HL-60/S4 treated with phorbol 12-myristate 13-acetate at 8.2 ng/mL for 4 days and 3 days (cell line): ENCODE data around the gene ARPIN.

Source experiments
- in situ Hi-C: fragments of 300-500 bp; cut with MboI; formaldehyde crosslinking; loops from 2 replicates; pipeline ENCODE4 v1.15.0; 2022; ENCODE audit warnings: low sequenced_read_pairs

The ARPIN gene

DNA sequence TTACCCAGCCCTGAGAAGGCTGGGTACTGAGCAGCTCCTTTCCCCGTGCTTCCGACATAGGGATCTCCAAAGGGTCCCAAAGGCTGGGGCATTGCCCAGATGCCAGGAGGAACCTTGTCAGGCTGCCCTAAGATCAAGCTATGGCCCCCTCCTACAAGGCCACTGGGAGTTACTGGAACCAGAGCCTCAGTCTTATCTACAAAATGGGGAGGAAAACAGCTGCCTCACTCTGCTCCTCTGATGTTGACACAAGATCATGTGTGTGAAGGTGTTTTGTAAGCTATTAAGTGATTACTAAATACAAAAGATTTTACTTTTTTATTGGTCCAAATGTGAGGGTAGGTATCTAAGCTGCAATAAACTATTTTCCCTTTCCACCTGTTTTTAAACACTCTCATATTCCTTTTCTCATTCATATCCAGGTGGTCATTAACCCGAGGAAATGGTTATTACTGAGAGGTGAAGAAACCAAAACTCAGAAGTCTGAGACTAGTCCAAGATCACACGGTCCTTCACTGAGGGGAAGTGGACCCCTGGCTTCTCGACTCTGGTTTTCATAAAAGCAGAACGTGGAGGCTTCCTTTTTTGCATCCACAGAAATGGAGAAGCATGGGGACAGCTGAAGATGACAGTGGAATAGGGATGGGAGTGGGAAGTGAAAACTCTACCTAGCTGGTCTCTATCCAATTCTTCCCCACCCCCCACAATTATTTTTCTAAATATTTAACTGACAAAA lies 1.7 kb downstream of the ARPIN start:
- in situ Hi-C loops: no loop called here

DNA sequence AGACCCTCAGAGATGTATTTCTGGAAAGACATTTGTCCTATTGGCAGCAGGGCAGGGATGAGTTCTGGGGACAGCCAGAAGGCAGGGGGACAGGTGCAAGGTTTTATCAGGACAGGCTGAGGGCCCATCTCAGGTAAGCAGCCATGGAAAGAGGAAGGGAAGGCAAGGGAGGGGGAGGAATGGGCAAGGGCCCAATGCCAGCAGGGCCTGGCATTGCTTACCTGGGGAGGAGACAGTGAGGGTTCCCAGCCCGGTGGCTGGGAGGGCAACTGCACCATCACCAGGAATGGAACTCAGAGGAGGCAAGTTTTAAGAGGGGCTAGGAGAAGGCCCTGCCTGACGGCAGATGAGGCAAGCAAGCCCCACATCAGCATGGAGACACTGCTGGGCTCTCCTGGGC lies 3.1 kb downstream of the ARPIN start:
- in situ Hi-C loops: no loop called here

- in situ Hi-C loops: no loop called here
These were observed 4.5 kb downstream of the ARPIN start for GRCh38 chr15:89908226-89908625.

DNA sequence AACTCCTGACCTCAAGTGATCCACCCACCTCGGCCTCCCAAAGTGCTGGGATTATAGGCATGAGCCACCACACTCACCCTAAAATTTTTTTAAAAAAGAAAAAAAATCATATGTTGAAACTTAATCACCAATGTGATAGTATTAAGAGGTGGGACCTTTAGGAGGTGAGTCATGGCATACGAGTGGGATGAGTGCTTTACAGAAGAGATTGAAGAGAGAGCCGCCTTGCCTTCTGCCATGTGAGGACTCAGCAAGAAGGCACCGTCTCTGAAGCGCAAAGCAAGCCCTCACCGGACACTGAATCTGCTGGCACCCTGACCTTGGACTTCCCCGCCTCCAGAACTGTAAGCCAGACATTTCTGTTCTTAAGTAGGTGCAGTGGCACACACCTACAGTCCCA lies 5.5 kb downstream of the ARPIN start:
- in situ Hi-C loops: no loop called here

- in situ Hi-C loops: no loop called here
These were observed 6.8 kb downstream of the ARPIN start for GRCh38 chr15:89905846-89906378.

- in situ Hi-C loops: no loop called here
These were observed 8.2 kb downstream of the ARPIN start for GRCh38 chr15:89904519-89904918.

DNA sequence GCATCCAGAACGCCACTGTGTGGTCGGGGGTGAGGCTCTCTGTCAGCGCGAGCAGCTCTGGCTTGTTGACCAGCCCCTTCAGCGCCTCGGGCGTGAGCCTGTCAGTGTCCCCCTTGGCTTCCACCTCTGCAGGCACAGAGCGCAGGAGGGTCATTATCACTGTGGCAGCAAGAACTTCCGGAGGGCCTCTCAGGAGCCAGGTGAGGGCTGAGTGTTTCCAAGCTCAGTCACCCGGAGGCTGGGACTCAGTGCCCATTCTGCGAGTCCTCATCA lies 9.0 kb downstream of the ARPIN start:
- in situ Hi-C loops: no loop called here

- in situ Hi-C loops: no loop called here
These were observed 9.5 kb downstream of the ARPIN start for GRCh38 chr15:89903015-89903857.

- in situ Hi-C loops: no loop called here
These were observed 11.9 kb downstream of the ARPIN start for GRCh38 chr15:89900849-89901248.

DNA sequence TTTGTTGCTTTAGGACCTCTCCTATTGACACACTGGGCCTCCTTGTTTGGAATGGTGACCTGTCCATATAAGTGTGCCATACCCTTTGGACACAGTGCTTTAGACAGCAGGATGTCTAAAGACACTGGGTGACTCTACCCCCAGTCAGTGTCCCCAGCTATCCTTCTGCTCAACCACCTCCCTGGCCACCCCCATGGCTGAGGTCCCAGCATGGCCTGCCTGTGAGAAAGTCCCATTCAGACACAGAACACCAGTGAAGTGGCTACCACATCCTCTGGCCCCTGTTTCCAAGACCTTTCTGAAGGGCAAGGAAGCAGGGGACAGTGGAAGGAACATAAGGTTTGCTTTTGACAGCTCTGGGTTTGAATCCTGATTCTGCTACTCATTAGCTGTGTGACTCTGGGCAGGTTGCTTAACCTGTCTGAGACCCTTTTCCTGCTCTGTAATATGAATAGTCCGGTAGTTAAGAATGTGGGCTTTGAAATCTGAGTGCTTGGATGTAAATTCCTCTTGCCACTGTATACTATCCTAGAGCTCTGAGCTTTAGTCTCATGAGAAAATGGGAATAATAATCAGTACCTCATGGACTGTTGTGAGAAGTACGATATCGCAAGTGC lies 12.7 kb downstream of the ARPIN start:
- in situ Hi-C loops: loop anchor here (25.0 kb wide), 1 partner anchor 187 kb away; no protein-coding TSS in a partner anchor

DNA sequence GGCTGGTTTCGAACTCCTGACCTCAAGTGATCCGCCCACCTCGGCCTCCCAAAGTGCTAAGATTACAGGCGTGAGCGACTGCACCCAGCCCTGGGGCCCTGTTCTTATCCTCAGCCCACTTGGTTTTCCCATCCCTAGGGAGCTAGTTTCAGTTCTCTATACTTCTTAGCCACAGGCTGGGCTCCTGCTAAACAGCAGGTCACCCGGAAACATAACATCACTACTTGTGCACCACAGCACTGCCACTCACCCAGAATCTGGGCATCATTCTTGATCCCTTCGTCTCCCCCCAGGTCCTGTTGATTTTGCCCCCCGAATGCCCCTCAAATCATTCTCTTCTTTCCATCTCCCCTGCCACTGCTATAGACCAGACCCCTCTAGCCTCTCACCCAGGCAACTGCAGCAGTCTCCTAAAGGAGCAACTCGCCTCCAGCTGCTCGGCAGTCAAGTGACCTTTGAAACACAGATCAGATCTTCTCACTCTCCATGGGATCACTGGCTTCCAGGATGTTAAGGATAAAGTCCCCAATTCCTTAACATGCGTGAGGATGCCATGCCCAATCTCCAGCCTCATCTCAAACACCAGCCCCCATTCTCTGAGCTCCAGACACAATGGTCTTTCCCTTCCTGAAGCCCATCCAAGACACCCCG lies 13.3 kb downstream of the ARPIN start:
- in situ Hi-C loops: loop anchor here (25.0 kb wide), 1 partner anchor 188 kb away; no protein-coding TSS in a partner anchor

DNA sequence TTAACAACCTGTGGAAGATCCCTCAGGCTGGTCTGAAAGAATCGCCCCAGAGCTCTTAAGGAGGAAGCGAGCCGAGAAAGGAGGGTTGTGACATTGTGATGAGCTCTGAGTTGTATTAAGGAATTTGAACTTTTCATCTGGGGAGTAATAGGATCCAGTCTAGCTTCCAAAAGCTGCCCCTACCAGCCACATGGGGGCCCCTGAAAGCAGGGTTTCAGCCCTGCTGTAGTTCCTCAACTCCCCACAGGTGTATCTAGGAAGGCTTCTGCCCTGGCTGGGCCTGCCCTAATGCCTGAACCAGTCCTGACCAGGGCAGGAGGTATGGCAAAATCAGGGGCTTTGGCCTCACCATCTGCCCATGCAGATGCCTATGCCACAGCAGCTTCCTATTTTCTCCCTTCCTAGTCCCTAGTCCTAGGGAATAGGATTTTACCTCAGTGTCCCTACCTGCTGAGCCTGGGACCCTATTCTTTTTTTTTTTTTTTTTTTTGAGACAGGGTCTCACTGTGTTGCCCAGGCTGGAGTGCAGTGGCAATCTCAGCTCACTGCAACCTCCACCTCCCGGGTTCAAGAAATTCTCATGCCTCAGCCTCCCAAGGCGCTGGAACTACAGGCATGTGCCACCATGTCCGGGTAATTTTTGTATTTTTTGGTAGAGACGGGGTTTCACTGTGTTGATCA lies 14.0 kb downstream of the ARPIN start:
- in situ Hi-C loops: loop anchor here (25.0 kb wide), 1 partner anchor 189 kb away; no protein-coding TSS in a partner anchor

- in situ Hi-C loops: loop anchor here (25.0 kb wide), 1 partner anchor 189 kb away; no protein-coding TSS in a partner anchor
These were observed 14.6 kb downstream of the ARPIN start for GRCh38 chr15:89898146-89898545.

GRCh38 chr15:89893696-89894447 lies 18.9 kb downstream of the ARPIN start, which contains the start of gene AP3S2:
TSS of gene AP3S2 (minus strand) at chr15:89893994. CDS start at chr15:89893949, 45 bp downstream.
- in situ Hi-C loops: loop anchor here (25.0 kb wide), 1 partner anchor 193 kb away; no protein-coding TSS in a partner anchor

- in situ Hi-C loops: loop anchor here (25.0 kb wide), 1 partner anchor 194 kb away; no protein-coding TSS in a partner anchor
These were observed 19.7 kb downstream of the ARPIN start for GRCh38 chr15:89893027-89893426.

- in situ Hi-C loops: loop anchor here (25.0 kb wide), 1 partner anchor 199 kb away; no protein-coding TSS in a partner anchor
These were observed 24.4 kb downstream of the ARPIN start for GRCh38 chr15:89888214-89888804.

DNA sequence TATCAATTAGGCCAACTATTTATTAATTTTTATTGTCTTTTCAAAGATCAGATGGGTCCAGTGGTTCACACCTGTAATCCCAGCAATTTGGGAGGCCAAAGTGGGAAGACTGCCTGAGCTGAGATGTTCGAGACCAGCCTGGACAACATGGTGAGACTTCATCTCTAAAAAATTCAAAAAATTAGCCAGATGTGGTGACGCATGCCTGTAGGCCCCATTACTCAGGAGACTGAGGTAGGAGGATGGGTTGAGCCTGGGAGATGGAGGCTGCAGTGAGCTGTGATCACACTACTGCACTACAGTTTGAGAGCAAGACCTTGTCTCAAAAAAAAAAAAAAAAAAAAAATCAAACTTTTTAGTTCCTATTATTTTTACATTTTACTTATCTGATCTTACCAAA lies 27.1 kb downstream of the ARPIN start:
- in situ Hi-C loops: loop anchor here (25.0 kb wide), 1 partner anchor 202 kb away; no protein-coding TSS in a partner anchor

DNA sequence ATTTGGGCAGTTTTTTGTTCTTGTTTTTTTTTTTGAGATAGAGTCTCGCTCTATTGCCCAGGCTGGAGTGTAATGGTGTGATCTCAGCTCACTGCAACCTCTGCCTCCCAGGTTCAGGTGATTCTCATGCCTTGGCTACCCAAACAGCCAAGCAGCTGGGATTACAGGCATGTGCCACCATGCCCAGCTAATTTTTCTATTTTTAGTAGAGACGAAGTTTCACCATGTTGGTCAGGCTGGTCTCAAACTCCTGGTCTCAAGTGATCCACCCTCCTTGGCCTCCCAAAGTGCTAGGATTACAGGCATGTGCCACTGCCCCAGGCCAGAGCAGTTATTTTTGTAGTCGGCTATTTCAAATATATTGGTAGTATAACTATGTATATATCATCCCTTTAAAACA lies 27.6 kb downstream of the ARPIN start:
- in situ Hi-C loops: loop anchor here (25.0 kb wide), 1 partner anchor 202 kb away; no protein-coding TSS in a partner anchor

DNA sequence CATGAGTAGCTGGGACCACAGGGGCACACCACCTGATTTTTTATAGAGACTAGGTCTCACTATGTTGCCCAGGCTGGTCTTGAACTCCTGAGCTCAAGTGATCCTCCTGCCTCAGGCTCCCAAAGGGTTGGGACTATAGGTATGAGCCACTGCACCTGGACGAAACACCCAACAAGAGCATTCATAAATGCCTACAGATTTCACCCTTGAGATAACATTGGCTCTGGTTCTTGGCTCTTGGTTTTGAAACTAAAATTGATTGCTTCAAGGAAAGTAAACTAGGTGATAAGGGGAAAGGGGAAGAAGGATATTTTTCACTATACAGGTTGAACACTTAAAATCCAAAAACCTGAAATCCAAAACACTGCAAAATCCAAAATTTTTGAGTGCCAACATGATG lies 29.2 kb downstream of the ARPIN start:
- in situ Hi-C loops: loop anchor here (25.0 kb wide), 1 partner anchor 204 kb away; no protein-coding TSS in a partner anchor
